ENCODE results near the gene SNX2. TPM values are rescaled to one million over a fixed set of nuclear protein-coding genes. Genes with fewer than 3 reads are reported as not detected.

The SNX2 gene
- total RNA-seq, 4 donors from 2014 or later, result 82.3 to 102 (median 93.1) TPM

DNA sequence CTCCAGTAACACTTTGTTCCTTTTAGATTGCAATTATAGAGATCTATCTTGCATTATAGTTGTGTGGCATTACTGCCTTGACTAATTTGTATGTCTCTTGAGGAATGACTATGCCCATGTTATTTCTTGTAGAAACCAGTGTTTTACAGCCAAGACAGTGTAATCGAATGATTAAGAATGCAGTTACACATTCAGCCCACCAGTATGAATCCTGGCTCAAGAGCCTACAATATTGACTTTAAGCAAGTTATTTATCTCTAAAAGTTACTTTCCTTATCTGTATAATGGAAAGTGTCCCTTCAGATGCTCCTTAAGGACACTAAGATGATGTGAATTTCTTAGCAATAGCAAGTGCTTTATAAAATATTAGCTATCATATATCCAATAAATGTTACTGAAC, 60.8 kb downstream of the SNX2 start:
- H3K4me3 ChIP-seq, result no peak overlapping the region
- no peaks in the 10 kb centered on the region for H3K27me3 ChIP-seq
- ATAC-seq, result no peak
- peaks cover 0 to 7% of the 10 kb centered on the region in 2 donors for H3K36me3 ChIP-seq
- no peak overlapping the region for H3K27ac ChIP-seq
- WGBS, 2 donors (ENCODE audit: low coverage in 1 of 2), result 60 to 88% methylated on average over 1 of the region's 1 CpG
- H3K4me1 ChIP-seq, result no peaks in the 10 kb centered on the region
- H3K9me3 ChIP-seq, result no peaks in the 10 kb centered on the region
- TF ChIP-seq EP300 (IDR thresholded peaks at IDR 0.05), result no peak
- TF ChIP-seq POLR2A (IDR thresholded peaks at IDR 0.05), result no peak
- no peak for TF ChIP-seq POLR2AphosphoS5 (IDR thresholded peaks at IDR 0.05)
- TF ChIP-seq, protein P1, sequence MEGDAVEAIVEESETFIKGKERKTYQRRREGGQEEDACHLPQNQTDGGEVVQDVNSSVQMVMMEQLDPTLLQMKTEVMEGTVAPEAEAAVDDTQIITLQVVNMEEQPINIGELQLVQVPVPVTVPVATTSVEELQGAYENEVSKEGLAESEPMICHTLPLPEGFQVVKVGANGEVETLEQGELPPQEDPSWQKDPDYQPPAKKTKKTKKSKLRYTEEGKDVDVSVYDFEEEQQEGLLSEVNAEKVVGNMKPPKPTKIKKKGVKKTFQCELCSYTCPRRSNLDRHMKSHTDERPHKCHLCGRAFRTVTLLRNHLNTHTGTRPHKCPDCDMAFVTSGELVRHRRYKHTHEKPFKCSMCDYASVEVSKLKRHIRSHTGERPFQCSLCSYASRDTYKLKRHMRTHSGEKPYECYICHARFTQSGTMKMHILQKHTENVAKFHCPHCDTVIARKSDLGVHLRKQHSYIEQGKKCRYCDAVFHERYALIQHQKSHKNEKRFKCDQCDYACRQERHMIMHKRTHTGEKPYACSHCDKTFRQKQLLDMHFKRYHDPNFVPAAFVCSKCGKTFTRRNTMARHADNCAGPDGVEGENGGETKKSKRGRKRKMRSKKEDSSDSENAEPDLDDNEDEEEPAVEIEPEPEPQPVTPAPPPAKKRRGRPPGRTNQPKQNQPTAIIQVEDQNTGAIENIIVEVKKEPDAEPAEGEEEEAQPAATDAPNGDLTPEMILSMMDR (IDR thresholded peaks at IDR 0.05), result no peak

DNA sequence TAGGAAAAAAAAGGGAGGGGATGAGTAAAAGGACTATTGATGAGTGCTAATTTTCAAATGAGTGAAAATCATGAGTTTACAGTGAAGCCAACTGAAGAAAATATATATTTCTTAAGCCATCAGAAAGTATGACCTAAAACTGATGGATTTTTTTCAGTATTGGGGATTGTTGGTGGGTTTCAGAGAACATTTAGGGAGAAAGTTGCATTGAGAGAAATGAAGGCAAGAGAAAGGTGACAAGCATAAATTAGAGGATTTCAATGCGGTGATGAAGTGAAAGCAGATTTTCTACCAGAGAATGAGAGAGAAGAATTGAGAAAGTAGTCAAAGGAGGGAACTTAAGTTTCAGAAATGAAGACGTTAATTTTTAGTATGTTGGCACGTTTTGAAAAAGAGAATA, 62.1 kb downstream of the SNX2 start:
- no peak overlapping the region for H3K4me3 ChIP-seq
- no peaks in the 10 kb centered on the region for H3K27me3 ChIP-seq
- no peaks in the 10 kb centered on the region for H3K36me3 ChIP-seq
- TF ChIP-seq, protein P1 (IDR thresholded peaks at IDR 0.05), result no peak
- TF ChIP-seq EP300 (IDR thresholded peaks at IDR 0.05) (no peak), POLR2A (IDR thresholded peaks at IDR 0.05) (no peak), POLR2AphosphoS5 (IDR thresholded peaks at IDR 0.05) (no peak)
- no peaks in the 10 kb centered on the region for H3K9me3 ChIP-seq
- 80 to 90% methylated on average over 3 of the region's 3 CpGs for WGBS, 2 donors (ENCODE audit: low coverage in 1 of 2)
- no peak overlapping the region for H3K27ac ChIP-seq
- H3K4me1 ChIP-seq, result no peaks in the 10 kb centered on the region
- no peak for ATAC-seq

GRCh38 chr5:122839731-122840130, 64.9 kb downstream of the SNX2 start:
- ATAC-seq, result no peak
- Histone ChIP-seq H3K27me3 (no peaks in the 10 kb centered on the region), H3K9me3 (no peaks in the 10 kb centered on the region), H3K27ac (no peak overlapping the region), H3K36me3 (no peaks in the 10 kb centered on the region), H3K4me1 (peaks cover 0 to 11% (median 0%) of the 10 kb centered on the region in 3 donors), H3K4me3 (no peak overlapping the region)
- 90 to 100% methylated on average over 4 of the region's 4 CpGs for WGBS, 2 donors (ENCODE audit: low coverage in 1 of 2)
- TF ChIP-seq POLR2A (IDR thresholded peaks at IDR 0.05) (no peak), POLR2AphosphoS5 (IDR thresholded peaks at IDR 0.05) (no peak), EP300 (IDR thresholded peaks at IDR 0.05) (no peak)
- TF ChIP-seq, protein P1 (IDR thresholded peaks at IDR 0.05), result no peak

DNA sequence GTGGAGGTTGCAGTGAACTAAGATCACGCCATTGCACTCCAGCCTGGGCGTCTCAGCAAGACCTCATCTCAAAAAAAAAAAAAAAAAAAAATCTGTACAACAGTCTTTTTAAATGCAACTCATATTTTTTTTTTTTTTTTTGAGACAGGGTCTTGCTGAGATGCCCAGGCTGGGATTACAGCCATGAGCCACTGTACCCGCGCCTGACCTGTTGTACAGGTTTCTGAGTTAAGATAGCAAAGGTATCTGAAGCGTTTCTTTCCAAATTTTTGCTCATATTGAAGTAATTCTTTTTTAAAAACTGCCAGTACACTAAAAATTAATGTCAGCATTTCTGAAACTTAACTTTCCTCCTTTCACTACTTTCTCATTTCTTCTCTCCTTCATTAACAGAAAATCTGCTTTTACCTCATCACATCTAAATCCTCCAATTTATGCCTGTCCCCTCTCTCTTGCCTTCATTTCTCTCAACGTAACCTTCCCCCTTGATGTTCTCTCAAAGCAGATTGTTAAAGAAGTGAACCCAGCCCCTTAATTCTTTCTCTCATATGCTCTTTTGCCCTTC, 67.2 kb downstream of the SNX2 start:
- peaks cover 0 to 27% (median 0%) of the 10 kb centered on the region in 3 donors for H3K4me1 ChIP-seq
- H3K4me3 ChIP-seq, result no peak overlapping the region
- ATAC-seq, result no peak
- TF ChIP-seq, protein P1 (IDR thresholded peaks at IDR 0.05), result no peak
- H3K27ac ChIP-seq, result no peak overlapping the region
- no peaks in the 10 kb centered on the region for H3K36me3 ChIP-seq
- WGBS, 2 donors (ENCODE audit: low coverage in 1 of 2), result 86 to 96% methylated on average over 6 of the region's 6 CpGs
- no peaks in the 10 kb centered on the region for H3K9me3 ChIP-seq
- H3K27me3 ChIP-seq, result no peaks in the 10 kb centered on the region

- ATAC-seq, result no peak
- Histone ChIP-seq H3K27ac (peak overlapping the region; percentile 91 to 98 (median 93)), H3K4me3 (peak overlapping the region; percentile 97 to 99), H3K4me1 (peaks cover 0 to 37% (median 0%) of the 10 kb centered on the region in 3 donors), H3K27me3 (no peaks in the 10 kb centered on the region), H3K36me3 (no peaks in the 10 kb centered on the region), H3K9me3 (no peaks in the 10 kb centered on the region)
- WGBS, 2 donors (ENCODE audit: low coverage in 1 of 2), result 36 to 51% methylated on average over 11 to 22 of the region's 22 CpGs
- TF ChIP-seq POLR2A (IDR thresholded peaks at IDR 0.05), result no peak
- TF ChIP-seq, protein P1 (IDR thresholded peaks at IDR 0.05), result no peak
- no peak for TF ChIP-seq POLR2AphosphoS5 (IDR thresholded peaks at IDR 0.05)
- no peak for TF ChIP-seq EP300 (IDR thresholded peaks at IDR 0.05)
These were observed 69.4 kb downstream of the SNX2 start for GRCh38 chr5:122844136-122844909.
